CD4-positive, alpha-beta T cell treated with Interleukin-6 for 4 hours (primary cell): ENCODE data around the gene HSF5.

ENCODE experiments used
- DNase-seq: peaks from one replicate; pipeline ENCODE4 v3.0.0-alpha.2; 2020; ENCODE audit warnings: mixed read lengths

Gene HSF5, protein sequence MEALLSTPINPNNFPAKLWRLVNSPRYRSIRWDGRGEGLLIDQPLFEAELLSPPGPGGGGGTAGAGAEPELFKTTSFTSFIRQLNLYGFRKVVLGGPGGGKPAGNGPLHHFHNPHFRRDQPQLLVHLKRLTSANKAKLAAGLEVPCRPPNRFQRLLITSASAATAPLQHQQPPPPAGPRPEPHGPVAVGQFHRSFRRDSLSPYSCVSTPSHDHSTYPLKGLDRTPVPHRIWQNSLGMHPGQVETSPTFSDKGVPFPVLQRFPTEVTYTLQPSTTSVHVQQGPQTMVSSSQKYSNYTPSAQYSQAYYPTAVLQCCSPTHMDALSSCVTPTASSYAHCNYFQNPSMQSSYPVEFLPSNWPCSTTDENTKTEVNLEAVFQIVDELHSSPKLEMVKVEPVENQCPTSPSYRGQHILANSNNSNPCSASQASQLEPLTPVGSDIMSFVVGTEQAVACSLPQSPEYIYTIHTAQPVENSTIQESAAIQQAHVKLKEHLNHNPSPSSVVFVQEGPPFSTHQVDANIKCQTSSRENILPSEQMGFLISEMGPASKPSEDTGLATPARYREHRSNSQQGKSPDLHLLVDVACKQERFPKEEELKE

GRCh38 chr17:58487589-58488427, at the start of gene HSF5:
Gene HSF5, minus strand, starts transcription at chr17:58488408. Its CDS starts 134 bp downstream, at chr17:58488274.
- DNase-seq = peak; percentile 87

DNA sequence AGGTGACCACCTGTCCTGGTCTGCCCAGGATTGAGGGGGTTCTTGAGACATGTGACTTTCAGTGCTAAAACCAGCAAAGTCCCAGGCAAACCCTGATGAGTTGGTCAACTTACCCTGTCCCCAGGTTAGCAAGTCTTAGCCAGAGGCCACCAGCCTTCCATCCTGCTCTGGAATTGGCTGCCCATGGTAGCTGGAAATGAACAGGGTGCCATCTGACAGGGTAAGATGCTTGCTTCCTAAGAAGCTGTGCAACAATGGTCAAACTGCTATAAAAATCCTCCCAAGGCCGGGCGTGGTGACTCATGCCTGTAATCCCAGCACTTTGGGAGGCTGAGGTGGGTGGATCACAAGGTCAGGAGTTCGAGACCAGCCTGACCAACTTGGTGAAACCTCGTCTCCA, 49.1 kb upstream of the HSF5 start:
- DNase-seq = no peak

DNA sequence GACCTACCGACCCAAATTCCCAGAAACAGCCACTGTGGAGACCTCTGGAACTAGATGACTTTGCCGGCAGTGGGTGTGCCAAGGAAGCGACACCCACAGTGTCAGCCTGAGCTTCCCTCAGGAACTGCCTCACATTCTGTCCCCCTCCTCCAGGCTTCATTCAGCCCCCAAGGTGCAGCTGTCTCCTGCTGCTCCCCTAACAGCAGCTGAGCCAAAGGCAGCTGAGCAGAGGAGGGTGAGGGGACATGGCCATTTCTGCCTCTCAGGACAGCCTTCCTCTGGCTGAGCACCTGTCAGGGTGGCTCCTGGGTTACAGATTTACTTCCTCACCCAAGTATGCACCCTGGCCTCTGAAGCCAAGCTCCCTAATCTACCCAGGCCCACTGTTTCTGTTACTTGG, 48.3 kb upstream of the HSF5 start:
- DNase-seq = no peak

- DNase-seq = no peak
Measured at GRCh38 chr17:58535431-58535830, 47.2 kb upstream of the HSF5 start.

- no peak for DNase-seq
Measured at GRCh38 chr17:58534901-58535421, 46.8 kb upstream of the HSF5 start.

- no peak for DNase-seq
Measured at GRCh38 chr17:58534331-58534730, 46.1 kb upstream of the HSF5 start.

- no peak for DNase-seq
Measured at GRCh38 chr17:58533616-58534188, 45.5 kb upstream of the HSF5 start.

- no peak for DNase-seq
Measured at GRCh38 chr17:58532555-58532951, 44.3 kb upstream of the HSF5 start.

DNA sequence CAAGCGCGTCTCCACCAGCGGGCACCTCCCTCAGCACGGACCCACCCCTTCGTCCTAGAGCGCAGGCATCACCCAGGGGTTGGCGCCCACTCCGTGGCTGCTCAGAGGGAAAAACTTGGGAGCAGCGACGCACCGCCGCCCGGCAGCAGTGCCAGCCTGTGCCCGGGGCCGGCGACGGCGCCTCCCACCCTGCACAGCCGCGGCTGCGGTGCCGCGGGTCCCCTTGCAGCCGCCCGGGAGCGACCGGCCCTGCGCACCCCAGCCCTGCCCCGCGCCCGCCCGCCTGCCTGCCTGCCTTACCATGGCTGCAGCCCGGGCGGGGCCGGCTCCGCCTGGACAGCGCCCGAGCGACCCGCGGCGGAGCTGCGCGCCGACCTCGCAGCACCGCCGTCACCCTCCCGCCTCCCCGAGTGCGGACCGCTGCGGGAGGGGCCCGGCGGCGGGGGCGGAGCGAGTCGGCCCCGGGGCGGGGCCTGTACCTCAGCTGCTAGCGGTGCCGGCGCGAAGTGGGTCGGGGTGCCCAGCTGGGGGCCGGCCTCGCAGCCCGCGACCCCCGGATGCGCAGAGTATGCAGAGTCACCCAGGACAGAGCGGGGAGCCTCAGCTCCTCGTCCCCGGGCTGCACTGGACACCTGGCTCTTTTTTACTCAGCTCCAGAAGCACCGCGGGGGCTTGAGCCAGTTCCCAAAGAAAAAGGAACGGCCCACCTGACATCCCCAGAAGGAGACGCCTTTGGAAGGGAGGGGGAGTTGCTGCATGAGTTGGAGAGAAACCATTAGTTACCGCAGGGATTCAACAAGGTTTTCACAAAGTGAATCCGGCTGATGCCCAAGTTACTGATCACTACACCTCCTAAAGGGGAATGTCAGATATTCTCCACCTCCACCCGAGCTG, 43.7 kb upstream of the HSF5 start:
- peak; percentile 77 for DNase-seq

GRCh38 chr17:58531122-58531521, 42.9 kb upstream of the HSF5 start:
- no peak for DNase-seq

- DNase-seq = no peak
Measured at GRCh38 chr17:58530655-58531054, 42.4 kb upstream of the HSF5 start.

DNA sequence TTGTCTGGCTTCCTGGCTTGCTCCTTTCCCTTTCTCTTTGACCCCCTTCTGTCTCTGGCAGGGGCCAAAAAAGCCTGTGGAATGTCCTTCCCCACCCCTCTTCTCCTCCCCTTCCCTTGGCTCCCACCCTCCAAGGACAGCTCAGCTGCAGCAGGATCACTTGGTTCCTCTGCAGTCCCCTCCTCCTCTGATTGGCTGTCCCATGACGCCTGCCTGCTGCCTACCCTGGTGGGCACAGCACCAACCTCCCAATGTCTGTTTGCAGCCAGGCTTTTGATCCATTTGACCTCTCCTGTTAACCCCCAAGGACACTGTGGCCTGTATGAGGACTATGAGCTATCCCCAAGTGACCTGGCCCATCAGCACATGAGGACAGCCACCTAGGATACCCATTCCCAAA, 41.1 kb upstream of the HSF5 start:
- DNase-seq = no peak

- no peak for DNase-seq
Measured at GRCh38 chr17:58528443-58528842, 40.2 kb upstream of the HSF5 start.

GRCh38 chr17:58527949-58528348, 39.7 kb upstream of the HSF5 start:
- DNase-seq = no peak

DNA sequence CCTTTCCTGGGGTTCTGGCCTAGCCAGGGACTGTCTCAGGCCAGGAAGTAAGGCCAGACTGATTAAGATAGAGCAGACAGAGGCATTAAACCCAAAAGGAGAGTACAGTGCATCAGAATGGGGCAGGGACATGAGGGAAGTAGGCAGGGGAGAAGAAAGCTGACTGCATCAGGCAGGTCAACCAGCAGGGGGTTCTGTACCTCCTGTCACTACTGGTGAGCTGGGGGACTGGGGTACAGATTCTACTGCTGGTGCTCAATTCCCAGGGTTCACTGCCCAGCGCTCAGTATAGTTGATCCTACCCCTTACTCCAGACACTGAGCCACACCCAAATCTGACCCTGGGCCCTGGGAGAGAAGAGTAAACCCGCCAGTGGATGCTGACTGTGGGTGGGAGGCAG, 39.1 kb upstream of the HSF5 start:
- no peak for DNase-seq

GRCh38 chr17:58525239-58525638, 37.0 kb upstream of the HSF5 start:
- no peak for DNase-seq

DNA sequence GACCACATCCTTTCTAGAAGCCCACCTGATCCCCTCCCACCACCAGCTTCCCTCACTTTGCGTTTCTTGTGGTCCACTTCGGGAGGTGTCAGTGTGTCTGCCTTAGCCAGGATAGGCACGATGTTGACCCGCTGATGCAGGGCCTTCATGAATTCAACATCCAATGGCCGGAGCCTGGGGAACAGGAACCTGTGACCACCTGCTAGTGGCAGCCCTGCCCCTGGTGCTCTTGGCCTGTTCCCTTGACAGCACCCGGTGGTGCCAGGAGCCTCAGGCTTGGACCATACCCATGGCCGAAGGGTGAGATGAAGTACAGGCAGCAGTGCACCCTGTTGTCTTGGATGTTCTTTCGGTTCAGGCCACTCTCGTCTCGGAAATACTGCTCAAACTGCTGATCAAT, 33.5 kb upstream of the HSF5 start:
- no peak for DNase-seq

DNA sequence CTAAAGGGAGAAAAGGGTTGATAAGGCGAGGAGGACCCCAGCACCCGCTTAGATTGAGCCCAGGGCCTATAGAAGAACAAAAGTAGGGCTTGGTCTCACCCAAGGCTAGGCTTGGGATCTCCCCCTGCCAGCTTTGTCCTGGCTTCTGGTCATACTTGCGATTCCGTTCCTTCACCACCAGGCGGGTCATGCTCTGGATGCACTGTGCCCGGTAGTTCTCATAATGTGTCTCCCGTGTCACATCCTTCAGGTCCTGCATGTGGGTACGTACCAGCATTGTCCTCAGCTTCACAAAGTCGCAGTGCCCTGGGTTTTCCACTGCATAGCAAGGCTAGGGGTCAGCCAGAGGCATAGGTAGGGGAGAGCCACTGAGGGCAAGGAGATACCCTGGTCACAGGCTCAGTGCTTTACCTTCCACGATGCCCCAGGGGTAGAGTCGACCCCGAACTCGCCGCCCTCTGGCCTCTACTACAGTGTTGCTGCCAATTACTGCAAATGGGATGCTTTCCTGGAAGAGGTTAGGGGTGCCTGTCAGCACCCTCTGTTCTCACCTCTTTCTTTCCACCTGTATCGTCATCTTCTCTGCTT, 32.7 kb upstream of the HSF5 start:
- no peak for DNase-seq

DNA sequence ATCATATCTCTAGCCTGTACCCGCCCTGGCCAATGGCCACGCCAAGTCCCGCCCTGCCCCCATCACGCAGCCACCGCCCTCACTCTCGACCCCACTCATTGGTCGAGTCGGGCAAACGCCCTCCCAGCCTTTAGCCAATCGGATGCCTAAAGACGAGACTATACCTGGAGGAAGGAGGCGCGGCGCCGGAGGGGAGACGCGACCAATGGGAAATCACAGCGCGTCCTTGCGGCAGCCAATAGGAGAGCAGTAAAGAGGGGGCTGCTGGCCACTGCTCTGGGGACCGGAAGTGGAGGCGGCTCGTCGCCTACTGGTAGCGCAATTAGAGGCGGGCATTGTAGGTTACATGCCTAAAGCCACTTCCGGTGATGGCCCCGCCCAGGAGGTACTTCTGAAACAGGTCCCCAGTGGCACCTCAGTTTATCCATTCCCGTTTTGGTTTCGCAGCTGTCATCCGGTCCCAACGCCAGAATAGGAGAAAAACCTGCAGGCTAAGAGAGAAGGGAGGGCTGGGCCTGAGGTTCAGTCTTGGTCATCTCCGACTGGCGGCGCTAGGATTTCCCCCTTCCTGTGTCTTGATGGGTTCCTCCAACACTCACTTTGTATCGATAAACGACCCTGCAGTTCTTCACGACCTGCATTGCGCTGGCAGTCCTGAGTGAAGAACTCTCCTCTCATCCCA, 29.9 kb upstream of the HSF5 start:
- DNase-seq = peak; percentile 99

DNA sequence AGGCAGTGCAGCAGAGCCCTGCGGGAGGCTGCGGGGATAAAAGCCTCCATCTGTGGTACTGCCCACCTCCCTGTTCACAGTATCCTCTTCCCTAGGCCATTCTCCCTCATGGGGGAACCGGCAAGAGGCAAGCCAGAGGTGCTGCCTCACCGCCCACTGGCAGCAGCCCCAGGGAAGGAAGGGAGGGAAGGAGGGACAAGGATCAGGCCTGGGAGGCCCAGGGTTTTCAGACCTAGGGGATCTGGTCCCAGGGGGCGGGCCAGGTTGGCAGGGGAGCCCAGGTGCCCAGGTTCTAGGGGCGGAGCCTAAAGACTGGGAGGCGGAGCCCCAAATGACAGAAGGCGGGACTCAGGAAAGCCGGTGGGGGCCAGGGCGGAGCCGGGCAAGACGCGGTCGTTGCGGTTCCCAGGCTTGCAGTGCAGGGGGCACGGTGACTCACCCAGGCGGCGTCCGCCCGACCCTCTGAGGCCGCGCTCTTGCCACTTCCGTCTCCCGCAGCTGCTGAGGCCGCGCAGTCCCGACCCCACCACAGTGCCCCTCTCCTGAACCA, 29.2 kb upstream of the HSF5 start:
- no peak for DNase-seq
